GM19395 (cell line): Measurements from ENCODE around the gene PRKAA1.
A peak's percentile ranks its signal among the peaks of the same experiment; 100 is the strongest.
"Not testable (repeated sequence)": the region's sequence is repeated elsewhere in the genome, so short reads cannot be mapped to it uniquely, and the experiment has no call there.

Experiments used
- ATAC-seq: cut with Tn5 transposase; IDR thresholded peaks from one replicate; pipeline ENCODE4 v1.9.1; 2021; ENCODE audit warnings: mild to moderate bottlenecking, moderate library complexity; ENCODE audit not compliant: unreplicated experiment

The PRKAA1 gene

DNA sequence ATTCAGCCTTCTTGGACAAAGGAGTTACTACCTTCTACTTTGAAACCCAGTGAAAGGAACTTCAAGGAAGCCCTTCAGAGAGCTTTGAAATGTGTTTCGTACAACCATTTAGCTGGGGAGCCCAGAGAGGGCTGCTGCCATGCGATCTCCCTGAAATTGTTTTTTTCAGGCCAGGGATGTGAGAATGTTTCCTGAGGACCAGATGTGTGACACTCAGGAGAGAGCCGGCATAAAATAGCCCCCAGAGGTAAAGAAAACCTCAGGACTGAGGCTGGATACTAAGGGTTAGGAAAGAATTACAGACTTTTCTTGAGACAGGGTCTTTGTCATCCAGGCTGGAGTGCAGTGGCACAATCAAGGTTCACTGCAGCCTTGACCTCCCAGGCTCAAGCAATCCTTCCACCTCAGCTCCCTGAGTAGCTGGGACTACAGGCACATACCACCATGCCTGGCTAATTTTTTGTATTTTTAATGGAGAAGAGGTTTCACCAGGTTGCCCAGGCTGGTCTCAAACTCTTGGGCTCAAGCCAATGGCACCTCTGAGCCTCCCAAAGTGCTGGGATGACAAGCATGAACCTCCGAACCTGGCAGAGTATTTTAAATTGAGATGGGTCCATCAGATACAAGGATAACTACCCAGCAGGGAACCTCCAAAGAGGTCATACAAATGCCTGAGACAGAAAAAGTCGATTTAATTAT is 28.5 kb upstream of the PRKAA1 start:
- no peak for ATAC-seq

DNA sequence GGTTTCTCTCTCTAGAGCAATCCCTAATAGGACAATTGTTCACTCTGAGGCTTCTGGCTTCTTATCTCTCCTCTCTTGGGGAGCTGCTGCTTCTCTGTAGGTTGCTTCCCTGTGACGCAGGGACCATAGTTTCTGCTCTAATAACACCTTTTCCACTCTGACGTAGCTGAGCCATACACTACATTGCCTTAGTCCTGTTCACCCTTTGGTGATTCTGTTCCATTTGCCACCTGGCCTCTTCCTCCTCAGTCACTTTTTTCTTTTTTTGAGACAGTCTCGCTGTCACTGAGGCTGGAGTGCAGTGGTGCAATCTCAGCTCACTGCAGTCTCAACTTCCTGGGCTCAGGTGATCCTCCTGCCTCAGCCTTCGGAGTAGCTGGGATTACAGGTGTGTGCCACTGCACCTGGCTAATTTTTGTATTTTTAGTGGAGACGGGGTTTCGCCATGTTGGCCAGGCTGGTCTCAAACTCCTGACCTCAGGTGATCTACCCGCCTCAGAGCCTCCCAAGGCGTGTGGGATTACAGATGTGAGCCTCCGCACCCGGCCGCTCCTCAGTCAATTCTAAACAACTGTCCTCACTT is 27.4 kb upstream of the PRKAA1 start:
- not testable (repeated sequence) for ATAC-seq

DNA sequence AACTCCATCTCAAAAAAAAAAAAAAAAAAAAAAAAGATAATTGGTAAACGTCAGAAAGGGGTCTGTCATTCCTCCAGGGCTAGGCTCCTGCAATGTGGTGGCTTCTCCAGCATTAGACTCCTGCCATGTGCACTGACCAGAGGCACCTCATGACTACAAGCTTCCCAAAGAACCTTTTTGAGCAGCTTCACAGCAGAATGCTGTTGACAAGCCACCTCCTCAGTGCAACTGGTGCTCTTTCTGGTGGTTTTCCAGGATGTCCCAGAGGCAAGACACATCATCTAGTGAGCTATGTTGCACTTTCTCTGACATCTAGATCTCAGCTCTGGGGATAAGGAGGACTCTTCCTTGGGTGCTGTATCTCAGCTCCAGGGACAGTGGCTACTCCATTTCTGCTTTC is 25.3 kb upstream of the PRKAA1 start:
- no peak for ATAC-seq

DNA sequence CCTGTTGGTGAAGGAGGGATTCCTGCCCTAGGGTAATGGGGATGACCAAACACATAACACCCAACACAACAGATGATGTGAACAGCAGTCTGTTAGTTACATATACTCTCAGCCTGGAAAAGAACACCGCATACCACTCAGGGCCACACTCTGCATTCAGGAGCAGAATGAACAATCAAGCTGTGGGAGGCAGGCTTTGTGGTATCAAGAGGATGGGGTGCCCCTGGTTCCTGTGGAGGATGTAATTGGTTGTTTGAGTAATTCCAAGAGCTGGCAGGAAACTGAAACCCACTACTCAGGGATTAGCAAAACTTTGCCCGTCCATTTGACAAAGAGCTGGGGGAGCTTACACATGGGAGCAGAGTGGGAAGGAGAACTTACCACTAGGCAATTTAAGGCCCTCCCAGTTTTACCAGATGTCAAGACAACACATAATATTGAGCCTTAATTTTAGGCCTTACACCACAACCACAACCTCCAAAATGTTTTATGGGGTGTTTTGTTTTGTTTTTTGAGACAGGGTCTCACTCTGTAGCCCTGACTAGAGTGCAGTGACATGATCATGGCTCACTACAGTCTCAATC is 15.6 kb upstream of the PRKAA1 start:
- no peak for ATAC-seq

DNA sequence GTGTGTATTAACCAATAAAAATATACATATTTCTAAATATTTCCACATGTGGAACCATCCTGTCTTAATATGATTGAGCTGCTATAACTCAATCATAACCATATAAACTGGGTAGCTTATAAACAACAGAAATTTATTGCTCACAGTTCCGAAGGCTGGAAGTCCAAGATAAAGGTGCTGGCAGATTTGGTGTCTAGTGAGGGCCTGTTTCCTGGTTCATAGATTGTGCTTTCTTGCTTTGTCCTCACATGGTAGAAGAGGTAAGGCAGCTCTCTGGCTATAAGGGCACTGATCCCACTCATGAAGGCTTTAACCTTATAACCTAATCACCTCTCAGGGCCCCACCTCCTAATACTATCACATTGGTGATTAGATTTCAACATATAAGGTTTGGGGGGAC is 14.0 kb upstream of the PRKAA1 start:
- ATAC-seq = no peak

DNA sequence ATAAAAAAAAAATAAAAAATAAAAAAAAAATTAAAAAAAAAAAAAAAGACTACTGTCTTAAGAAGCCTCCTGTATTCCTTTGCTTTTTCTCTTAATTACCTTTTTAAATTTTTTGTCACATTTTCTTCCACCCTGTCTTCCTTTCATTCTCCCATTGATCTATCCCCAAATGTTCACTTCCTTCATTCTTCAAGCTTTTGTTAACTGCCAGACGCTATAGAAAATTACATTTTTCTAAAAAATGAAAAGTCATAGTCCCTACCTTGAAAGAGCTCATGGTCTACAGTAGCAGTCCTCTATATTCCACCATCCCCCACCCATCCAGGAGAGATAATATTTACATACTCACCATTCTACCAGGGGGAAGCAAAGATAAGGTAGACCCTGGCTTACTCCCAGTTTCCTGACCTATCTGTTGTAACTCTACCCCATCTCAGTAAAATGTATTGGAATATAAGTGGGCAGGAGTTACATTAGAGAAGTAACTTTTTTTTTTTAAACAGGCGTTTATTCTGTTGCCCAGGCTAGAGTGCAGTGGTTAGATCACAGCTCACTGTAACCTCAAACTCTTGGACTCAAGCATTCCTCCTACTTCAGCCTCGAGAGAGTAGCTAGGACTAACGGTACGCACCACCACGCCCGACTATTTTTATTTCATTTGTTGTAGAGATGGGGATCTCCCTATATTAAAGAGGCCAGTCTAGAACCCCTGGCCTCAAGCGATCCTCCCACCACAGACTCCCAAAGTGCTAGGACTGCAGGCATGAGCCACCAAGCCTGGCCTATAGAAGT is 3.8 kb upstream of the PRKAA1 start:
- ATAC-seq = no peak

DNA sequence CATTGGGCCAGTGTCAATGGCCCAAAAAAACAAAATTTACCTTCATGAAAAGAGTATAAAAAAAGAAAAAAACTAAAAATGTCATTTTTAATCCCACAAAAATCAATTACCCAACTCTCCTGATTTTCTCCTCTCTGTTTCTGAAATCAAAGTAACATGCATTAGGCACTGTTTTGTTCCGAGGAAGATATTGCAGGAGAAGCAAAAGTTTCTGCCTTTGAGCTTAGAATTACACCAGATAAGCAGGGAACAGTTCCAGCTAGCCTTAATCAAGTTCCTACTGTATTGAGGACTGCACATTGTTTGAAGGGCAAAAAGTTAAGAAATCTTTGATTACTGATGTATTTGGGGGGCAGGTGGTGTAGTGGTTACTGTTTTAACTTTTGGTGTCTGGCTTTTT is 1.1 kb upstream of the PRKAA1 start:
- no peak for ATAC-seq

DNA sequence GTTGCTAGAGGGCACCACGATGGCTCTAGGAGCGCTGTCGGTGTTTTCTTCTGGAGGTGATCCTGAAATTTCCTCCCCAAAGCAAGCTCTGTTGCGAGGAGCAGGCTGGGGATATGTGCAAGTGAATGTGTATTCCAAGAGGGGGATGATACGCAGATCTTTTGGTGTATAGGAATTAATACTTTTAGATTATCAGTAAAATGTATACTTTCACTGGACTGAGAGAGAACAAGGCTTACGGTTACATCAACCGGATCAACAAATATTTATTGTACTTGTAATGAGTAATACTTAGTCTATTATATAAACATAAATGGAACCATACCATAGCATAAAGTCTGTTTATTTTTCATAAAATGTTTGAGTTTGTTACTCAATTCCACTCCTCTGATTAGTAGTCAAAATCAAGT is 632 bp upstream of the PRKAA1 start:
- no peak for ATAC-seq

DNA sequence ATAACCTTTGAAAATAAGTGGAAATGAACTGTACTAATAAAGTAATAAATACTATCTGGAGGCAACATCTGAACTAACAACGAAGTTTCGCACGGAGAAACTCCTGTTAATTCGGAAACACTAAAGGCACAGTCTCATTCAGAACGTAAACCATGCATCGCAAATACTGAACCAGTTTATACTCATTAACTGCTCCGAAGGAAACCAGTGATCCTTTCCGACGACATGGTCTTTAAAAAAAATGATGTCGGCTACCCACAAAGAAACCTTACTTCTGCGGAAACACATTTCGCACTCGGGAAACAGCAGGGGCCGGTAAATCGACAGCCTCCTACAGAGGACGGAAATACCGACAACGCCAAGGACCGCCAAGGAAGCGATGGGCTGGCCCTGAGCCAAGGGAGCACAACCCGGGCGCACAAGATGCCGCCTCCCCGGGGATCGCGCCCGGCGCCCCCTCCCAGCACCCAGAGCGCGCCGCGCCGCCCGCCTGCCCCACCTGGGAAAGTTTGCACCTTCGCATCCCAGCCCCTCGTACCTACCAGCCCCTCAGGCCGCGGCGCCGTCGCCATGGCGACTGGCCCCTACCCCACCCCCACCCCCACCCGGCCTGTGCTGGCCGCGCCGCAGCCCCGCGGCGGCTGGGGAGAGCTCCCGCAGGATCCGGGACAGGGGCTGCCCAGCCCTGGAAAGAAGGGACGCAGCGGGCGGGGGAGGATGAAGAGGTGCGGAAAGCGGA is 732 bp downstream of the PRKAA1 start:
- ATAC-seq = peak; percentile 49

DNA sequence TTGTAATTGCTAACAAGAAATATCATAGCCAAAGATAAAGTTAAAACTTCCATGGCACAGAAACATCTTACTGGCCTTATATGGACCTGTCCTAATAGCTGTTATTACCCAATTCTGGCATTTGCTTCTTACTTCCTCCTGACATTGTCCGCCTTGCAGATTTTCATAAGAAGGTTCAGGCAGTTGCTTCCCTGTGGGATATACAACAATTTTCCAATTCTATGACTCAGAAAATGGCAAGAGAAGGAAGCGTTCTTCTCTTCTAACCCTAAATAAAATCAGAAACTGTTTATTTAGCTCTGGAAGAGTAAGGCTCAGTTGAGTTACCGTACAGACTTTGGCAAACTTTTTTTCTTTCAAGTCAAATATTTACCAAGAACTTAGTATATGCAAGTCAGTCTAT is 1.7 kb downstream of the PRKAA1 start:
- ATAC-seq = no peak

DNA sequence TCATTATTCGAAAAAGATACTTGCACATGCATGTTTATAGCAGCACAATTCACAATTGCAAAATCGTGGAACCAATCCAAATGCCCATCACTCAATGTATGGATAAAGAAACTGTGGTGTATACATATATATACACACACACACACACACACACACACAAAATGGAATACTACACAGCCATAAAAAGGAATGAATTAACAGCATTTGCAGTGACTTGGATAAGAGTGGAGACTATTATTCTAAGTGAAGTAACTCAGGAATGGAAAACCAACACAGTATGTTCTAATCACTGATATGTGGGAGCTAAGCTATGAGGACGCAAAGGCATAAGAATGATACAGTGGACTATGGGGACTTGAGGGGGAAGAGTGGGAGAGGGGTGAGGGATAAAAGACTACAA is 3.3 kb downstream of the PRKAA1 start:
- ATAC-seq = not testable (repeated sequence)

DNA sequence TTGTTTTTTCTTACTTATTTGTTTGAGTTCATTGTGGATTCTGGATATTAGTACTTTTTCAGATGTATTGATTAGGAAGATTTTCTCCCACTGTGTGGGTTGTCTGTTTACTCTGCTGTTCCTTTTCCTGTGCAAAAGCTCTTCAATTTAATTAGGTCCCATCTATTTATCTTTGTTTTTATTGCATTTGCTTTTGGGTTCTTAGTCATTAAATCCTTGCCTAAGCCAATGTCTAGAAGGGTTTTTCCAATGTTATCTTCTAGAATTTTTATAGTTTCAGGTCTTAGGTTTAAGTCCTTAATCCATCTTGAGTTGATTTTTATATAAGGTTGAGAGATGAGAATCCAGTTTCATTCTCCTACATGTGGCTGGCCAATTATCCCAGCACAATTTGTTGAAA is 3.8 kb downstream of the PRKAA1 start:
- not testable (repeated sequence) for ATAC-seq

DNA sequence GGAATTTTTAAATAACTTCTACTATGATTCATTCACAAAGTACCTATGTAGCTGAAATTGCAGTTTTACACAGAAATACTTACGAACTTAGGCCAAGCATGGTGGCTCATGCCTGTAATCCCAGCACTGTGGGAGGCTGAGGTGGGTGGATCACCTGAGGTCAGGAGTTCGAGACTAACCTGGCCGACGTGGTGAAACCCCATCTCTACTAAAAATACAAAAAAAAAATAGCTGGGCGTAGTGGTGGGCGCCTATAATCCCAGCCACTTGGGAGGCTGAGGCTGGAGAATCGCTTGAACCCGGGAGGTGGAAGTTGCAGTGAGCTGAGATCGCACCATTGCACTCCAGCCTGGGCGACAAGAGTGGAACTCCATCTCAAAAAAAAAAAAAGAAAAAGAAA is 5.5 kb downstream of the PRKAA1 start:
- ATAC-seq = not testable (repeated sequence)

DNA sequence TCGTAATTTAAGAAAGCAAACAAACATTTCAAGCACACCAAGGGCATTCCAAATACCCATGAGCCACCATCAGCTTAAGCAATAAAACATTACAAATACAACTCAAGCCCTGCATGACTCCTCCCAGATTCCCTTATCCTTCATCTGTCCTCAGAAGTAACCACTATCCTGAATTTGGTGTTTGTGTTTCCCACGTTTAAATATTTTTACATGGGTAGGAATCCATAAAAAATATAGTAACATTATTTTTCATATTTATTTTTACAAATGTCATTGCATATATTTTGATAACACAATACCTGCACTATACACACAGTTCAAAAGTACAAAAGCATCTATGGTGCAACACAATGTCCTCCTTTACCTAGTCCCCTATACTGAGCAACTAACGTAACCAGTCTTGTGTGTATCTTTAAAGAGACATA is 6.4 kb downstream of the PRKAA1 start:
- no peak for ATAC-seq

DNA sequence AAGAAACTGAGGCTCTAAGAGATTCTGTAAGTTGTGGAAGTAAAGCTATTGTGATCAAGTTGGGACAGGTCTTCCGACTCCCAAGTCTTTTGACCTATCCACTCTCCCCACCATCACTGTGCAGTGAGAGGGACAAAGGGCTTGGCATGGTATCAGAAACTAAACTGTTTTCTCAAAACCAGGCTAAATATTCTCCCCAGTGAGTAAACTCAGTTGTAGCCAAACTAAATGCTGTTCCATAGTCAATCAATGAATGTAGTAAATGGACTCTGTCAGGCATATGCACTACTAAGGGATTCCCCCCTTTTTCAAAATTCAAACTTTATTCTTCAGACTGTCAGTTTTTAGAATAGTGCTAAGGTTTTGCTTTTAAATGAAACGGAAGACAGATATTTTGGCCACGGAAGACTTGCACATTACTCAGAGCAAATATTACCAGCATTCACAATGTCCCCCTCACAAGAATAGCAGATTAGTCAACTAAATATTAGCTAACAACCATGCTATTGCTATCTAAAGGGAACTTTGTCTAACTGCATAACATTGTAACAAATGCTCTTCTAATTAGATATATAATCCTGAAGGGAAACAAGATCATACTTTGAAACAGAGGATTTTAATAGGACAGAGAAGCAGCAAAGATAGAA is 7.1 kb downstream of the PRKAA1 start:
- no peak for ATAC-seq

DNA sequence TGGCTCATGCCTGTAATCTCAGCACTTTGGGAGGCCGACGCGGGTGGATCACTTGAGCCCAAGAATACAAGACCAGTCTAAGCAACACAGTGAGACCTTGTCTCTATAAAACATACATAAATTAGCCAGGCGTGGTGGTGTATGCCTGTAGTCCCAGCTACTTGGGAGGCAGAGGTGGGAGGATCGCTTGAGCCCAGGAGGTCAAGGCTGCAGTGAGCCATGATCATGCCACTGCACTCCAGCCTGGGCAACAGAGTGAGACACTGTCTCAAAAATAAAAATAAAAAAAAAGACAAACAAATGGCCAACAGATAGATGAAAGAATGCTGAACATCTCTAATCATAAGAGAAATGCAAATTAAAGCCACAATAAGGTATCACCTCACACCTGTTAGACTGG is 9.2 kb downstream of the PRKAA1 start:
- not testable (repeated sequence) for ATAC-seq

DNA sequence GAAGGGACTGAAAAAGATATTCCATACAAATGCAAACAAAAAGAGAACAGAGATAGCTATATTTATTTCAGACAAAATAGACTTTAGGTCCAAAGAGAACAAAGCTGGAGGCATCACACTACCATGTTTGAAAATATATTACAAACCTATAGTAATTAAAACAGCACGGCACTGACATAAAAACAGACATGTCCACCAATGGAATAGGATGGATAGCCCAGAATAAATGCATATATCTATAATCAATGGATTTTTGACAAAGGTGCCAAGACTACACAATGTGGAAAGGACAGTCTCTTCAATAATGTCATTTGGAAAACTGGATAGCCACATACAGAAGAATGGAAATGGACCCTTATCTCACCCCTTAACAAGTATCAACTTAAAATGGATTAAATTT is 10.2 kb downstream of the PRKAA1 start:
- no peak for ATAC-seq

DNA sequence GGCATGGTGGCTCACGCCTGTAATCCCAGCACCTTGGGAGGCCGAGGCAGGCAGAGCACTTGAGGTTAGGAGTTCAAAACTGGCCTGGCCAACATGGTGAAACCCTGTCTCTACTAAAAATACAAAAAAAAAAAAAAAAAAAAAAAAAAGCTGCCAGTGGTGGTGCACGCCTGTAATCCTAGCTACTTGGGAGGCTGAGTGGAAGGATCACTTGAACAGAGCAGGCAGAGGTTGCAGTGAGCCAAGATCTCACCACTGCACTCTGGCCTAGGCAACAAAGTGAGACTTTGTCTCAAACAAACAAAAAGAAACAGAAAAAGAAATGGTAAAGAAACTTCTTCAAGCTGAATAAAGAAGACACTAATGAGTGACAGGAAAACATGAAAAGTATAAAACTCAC is 11.5 kb downstream of the PRKAA1 start:
- ATAC-seq = not testable (repeated sequence)

DNA sequence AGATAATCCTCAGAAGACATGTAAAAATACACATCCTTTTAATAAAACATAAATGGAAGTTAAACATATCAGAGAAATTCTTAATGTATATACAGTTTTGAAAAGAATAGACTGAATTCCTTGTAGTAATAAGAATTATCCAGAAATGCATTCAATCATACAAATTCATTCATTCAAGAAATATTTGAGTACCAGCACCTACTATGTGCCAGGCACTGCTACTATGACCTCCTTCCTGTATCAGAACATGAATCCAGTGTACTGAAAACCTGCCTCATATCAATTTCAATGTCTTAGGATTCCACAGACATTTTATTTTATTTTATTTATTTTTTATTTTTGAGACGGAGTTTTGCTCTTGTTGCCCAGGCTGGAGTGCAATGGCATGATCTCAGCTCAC is 13.3 kb downstream of the PRKAA1 start:
- ATAC-seq = no peak

DNA sequence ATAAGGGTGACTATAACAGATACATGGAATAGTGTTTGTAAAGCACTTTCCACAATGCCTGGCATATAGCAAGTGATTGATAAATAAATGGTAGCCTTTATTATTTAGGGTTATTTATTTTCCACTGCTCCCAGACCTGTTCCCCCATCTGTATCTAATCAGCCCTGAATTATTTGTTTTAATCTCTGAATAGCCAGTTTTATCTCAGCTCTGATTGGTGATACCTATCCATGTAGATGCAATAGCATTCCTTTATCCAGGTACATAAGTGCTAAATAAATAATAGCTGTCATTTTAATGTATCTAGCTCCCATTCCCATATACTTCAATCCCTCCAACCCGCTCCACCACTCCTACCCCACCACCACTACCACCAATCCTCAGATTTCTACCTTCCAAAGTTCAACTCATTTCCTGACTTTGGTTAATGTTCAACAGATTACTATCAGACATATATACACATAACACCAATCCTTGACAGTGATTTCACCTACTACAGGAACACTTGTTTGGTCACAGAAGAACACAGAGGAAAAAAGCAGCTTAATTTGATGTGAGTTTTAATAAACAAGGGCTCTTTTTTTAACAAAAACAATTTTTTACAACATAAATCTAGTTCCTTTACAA is 14.0 kb downstream of the PRKAA1 start:
- ATAC-seq = no peak
